GM18873 (cell line): Measurements from ENCODE around the gene TMEM150B.

ENCODE experiments used
- ATAC-seq: cut with Tn5 transposase; IDR thresholded peaks from one replicate; pipeline ENCODE4 v1.9.1; 2021; ENCODE audit warnings: mild to moderate bottlenecking, moderate library complexity, moderate number of reproducible peaks; ENCODE audit not compliant: unreplicated experiment, low FRiP score

The TMEM150B gene

DNA sequence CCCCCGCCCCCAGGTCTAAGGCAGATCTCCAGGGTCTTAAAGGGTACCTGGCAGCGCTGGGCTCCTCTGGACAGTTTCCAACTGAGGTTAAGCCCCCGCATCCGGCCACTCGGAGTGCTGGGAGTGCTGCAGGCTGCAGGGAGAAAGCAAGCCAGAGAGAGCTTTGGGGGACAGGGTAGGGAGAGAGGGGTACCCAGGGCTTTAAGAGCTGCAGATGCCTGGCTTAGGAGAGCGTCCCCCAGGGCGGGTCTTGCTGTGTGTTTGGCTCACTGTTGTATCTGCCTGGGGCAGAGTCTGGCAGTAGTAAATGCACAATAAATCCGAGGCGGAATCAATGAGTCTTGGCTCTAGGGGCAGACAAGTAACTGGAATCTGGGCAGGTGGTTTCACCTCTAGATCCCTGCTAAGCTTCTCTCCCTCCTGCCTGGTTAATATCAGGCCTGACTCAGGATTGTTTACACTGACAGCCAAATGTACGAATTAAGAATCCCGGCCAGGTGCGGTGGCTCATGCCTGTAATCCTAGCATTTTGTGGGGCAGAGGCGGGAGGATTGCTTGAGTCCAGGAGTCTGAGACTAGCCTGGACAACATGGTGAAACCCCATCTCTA lies 30.2 kb upstream of the TMEM150B start:
- ATAC-seq = no peak

DNA sequence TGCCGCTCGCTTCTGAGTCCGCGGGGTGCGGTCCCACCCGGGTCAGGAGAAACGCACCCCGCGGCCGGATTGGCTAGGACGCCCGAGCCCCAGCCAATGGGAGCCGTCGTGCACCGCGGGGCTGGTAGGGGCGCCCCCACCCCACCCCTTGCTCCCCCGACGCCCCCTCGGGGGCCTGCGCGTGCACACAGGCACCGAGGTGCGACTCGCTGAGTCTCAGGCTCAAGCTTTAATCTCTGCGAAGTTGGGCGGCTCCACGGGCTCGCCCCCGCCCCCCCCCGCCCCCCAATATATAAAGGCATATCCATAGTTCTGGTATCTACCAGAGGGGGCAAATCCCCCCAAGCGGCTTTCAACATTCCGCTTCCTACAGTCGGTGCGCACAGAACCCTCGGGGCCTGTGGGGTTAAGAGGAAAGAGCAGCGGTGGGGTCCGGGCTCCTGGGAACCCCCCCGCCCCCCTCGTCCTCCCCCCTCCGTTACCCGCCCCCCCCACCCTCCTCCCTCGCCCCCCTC lies 29.6 kb upstream of the TMEM150B start, which contains the start of gene COX6B2:
Gene COX6B2 (minus strand): TSS at position 22 of the 515 bp plus-strand sequence. CDS start 198 bp downstream, outside the sequence.
- ATAC-seq = no peak

DNA sequence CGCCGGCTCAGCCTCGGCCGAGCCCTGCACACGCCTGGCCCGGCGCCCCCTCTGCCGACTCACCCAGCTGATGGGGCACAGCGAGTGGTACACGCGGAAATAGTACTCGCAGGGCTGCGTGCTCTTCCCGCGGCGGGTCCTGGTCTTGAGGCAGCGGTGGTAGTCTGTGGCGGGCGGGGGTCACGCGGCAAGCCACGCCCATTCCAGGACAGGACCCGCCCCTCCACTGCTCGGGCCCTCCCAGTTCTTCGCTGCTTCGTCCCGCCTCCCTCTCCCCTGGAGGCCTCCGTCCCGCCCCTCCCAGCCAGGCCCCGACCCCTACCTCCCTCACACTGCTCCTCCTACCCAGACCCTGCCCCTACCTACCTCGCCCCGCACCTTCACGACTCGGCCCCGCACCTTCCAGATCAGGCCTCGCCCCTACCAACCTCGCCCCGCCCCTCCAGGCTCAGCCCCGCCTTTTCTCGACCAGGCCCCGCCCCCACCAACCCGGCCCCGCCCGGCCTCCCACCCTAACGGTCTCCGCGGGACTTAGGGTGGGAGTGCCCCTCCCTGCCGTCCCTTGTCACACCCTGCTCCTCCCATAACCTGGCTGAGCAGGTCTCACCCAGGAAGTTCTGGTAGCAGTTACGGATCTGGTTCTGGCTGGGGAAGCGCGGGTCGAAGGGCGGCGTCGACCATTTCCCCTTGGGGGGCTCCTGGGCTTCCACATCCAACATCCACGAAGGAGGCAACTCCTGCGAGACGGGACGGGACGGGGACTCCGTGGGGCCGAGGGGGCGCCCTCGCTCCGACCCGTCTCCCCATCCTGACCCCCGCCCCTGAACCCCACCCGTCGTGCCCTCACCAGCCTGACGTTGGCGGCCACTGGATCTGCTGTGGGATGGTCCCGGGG lies 28.9 kb upstream of the TMEM150B start:
- ATAC-seq = no peak

DNA sequence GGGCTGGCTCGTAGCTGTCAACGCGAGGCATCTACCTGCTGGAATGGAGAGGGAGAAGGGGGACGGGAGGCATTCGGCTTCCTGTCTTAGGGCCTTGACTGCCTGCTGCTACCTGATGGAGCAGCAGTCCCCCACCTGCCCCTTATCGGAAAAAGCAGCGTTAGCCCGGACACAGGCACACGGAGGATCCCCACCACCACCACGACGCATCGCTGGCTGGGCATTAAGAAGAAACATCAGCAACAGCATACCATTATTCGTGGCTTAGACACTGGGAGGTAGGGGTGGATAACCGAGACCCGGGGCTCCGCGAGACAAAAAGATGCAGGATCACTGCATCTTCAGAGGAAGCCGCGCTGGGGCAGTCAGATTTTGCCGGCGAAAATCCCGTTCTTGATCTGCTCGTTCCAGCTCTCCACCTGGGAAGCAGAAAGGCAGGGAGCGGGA lies 28.2 kb upstream of the TMEM150B start:
- ATAC-seq = no peak

DNA sequence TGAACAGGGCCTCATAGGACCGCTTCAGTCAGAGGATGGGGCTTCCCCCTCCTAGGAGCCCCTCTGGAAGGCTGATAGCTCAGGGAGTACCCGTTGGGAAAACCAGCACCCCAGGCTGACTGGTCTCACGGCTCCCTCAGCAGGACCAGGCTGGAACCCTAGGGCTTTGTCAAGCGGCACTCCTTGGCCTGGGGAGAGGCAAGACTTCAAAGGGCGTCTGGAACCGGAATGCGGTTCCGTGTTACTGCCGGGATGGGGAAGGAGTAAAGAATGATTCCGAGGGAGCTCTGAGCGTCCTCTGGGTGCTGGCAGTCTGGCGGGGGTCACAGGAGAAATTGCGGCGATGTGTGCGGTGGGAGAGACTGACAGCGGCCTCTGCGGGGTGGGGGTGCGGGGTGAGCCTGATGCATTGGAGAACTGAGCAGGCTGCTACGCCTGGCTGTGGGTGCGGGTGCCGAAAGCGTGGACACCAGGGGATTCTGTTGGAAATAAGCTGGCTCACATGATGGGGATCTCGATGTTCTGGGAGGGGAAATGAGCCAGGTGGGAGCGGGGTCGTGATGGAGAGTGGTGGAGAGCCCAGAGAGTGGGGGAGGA lies 27.5 kb upstream of the TMEM150B start:
- ATAC-seq = no peak

DNA sequence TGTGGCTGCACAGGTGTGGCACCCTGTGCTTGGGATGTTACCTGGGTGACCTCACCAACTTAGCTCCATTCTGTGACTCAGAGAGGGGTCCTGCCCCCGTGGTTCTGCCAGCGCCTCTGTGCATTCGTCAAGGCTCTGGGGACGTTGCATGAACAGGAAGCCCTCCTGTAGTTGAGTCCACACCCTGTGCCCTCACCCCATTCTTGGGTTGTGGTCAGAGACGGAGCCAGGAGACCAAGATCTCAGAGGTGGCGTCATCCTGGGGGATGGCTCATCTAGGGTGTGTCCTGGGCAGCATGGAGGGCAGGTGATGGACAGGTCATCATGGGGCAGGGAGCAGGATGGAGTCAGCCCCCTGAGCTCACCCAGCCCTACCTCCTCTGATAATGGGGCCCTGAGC lies 26.9 kb upstream of the TMEM150B start:
- no peak for ATAC-seq

DNA sequence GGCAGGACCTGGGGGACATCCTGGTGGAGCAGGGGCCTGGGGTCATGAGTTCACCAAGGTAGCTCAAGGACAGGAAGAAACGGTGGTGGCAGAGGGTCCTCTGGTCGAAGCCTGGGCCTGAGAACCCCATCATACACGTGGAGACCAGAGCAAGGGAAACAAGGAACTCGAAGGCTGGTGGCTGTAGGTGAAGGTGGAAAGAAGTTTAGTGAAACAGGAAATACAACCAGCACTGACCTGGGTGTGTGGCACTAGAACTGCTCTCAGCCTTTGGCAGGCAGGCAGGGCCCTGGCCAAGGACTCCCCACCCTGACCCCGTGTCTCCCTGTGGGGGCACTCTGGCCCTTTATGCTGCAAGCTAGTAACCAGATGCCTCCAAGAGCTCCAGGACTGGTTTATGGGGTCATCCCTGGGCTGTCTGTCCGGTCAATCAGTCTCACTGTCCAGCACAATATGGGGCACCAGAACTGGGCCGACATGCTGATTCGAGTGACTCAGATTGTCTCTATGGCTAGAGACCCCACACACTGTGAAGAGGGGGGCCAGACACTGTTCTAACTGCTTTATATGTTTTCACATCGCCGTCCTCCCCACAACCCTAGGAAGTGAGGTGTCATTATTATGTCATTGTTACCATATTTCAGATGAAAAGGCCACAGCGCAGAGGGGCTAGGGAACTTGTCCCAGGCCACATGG lies 25.6 kb upstream of the TMEM150B start:
- no peak for ATAC-seq

DNA sequence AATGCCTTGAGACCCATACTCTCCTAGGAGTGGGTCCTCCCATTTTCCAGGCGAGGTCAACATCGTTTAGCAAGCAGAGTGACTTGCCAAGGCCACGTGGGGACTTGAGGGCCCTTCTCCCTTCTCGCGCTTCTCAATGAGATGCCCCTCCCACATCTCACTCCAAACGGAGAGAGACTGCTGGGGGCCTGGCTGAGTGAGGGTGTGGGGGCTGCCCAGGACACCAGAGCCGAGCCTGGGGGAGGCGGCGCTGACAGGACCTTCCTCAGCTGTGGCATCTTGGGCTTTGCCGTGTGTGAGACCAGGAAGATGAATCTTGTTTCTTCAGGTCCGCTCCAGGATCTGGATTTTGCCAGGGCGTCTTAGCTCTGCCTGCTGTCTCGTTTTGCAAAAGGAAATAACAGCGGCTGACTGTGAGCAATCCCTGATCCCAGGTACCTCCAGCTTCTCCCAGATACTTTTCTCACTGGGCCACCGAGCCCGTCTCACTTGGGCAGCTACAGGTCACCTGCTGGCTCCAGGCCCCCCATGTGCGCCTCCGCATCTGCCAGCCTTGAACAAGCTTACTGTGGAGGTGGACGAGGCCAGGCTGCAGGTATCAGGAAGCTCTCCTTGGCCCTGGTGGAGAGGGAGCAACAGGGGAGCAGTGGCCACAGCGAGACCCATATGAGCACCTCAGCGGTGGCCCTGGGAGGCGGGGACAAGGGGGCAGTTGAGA lies 23.3 kb upstream of the TMEM150B start:
- ATAC-seq = no peak

DNA sequence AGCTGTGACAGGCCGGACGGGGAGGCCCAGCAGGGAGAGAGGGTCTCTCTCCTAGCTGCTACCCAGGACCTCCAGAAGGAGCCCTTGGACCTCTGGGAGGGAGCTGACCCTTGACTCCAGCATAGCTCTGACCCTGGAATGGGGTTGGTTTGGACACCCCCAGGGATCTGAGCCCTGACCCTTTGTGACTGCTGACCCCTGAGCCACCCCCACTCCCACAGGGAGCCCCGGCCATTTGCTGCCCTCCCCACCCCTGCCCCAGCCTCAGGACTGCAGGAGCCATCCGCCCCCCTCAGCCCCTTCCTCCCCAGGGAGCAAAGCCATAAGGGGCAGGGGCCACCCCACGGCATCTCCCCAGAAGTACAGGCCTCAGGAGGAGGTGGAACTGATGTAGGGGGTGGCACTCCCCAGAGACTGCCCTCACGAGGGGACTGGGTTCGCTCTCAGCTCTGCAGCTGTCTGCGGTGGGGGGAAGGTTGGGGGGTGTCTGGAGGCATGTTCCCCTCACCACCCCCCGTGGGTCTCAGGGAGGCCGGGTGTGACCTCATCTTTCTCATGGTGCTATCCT lies 22.4 kb upstream of the TMEM150B start:
- ATAC-seq = no peak

DNA sequence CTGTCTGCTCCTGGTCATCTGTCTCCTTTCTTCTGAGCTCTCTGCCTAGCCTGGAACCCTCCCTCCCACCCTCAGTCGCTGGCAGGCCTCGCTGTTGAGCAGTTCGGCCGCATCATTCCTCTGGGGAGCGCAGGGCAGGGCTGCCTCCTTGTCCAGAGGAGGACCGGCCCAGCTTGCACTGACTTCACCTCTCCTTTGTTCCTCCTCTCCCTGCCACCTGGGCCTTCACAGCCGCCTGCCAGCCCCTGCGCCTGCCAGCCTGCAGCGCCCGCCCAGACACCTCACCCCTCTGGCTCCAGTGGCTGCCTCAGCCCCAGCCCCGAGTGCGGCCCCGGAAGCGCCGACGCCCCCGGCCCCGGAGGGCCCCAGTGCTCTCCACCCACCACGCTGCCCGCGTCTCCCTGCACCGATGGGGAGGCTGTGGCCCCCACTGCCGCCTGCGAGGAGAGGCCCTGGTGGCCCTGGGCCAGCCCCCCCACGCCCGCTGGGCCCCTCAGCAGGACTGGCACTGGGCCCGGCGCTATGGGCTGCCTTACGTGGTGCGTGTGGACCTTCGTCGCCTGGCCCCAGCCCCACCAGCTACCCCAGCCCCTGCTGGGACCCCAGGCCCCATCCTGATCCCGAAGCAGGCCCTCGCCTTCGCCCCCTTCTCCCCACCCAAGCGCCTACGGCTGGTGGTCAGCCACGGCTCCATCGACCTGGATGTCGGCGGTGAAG lies 21.7 kb upstream of the TMEM150B start:
- no peak for ATAC-seq

DNA sequence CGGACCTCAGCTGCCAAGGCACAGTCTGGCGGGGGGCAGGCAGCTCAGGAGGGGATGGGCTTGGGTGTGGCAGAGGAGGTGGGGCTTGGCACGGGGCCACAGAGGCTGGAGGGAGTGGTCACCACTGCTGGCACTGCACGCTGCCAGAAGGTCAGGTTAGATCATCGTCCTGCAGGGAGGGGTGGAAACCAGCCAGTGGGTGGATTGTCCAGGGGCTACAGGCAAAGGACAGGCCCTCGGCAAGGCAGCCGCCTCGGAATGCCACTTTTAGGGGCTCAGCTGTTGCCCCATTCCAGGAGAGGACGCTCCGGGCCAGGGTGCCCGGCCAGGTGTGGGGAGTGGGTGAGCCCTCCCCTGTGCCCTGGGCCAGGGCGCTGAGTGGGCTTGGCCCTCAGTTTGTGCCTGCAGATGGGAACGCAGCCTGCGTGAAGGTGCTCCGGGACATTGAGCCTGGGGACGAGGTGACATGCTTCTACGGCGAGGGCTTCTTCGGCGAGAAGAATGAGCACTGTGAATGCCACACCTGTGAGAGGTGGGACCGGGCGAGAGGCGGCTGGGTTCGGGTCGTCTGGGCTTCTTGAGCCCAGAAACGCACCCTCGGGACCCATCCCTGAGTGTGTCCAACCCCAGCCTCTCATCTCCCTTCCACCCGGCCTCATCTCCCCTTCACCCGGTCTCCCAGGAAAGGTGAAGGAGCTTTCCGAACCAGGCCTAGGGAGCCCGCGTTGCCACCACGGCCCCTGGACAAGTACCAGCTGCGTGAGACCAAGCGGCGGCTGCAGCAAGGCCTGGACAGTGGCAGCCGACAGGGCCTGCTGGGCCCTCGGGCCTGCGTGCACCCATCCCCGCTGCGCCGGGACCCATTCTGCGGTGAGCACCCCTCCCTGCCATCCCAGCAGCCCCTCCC lies 20.9 kb upstream of the TMEM150B start:
- no peak for ATAC-seq

DNA sequence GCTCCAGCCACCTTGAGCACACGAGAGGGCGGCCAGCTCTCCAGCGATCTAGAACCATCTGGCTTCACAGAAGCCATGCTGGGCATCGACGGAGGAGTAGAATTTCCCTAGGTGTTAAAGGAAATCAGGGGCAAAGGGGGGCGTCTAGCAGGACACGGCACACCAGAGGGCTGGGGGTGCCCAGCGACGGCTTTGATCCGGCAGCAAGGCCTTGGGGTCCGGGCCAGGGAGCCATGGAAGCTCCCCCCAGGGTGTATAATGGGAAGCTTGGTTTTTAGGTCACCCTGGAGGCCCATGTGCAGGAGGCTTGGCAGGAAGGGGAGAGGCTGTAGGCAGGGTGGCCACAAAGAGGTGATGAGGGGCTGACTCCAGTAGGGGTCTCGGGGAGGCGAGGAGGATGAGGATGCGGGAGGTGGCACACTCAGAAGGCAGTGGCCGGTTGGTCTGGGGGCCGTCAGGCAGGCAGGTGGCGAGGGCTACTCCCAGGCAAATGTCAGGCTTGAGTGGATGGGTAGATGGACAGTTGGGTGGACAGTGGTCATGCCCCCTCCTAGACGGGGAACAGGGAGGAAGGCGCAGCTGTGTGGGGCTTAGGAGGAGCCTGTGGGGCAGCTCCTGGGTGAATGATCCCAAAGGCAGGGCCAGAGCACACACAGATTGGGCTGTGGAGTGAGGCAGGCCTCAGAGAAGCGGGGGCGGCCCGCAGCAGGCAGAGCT lies 20.1 kb upstream of the TMEM150B start:
- ATAC-seq = no peak

DNA sequence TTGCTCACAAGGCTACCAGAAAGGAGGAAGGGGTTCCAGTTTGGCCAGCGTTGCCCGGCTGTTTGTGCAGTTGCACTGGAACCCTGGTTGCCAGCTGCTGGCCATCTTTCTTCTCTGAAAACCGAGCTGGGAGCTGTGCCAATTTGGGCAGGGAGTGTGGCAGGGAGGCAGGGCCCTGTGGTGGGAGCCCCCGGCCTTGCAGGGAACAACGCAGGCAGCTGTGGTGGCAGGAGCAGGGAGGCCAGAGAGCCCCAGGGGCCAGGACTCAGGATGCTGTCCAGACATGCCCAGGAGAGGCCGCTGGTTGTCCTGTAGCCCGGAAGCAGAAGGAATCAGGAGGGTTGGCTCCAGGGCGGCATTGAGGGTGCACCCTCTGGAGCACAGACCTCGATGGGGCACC lies 19.3 kb upstream of the TMEM150B start:
- no peak for ATAC-seq

DNA sequence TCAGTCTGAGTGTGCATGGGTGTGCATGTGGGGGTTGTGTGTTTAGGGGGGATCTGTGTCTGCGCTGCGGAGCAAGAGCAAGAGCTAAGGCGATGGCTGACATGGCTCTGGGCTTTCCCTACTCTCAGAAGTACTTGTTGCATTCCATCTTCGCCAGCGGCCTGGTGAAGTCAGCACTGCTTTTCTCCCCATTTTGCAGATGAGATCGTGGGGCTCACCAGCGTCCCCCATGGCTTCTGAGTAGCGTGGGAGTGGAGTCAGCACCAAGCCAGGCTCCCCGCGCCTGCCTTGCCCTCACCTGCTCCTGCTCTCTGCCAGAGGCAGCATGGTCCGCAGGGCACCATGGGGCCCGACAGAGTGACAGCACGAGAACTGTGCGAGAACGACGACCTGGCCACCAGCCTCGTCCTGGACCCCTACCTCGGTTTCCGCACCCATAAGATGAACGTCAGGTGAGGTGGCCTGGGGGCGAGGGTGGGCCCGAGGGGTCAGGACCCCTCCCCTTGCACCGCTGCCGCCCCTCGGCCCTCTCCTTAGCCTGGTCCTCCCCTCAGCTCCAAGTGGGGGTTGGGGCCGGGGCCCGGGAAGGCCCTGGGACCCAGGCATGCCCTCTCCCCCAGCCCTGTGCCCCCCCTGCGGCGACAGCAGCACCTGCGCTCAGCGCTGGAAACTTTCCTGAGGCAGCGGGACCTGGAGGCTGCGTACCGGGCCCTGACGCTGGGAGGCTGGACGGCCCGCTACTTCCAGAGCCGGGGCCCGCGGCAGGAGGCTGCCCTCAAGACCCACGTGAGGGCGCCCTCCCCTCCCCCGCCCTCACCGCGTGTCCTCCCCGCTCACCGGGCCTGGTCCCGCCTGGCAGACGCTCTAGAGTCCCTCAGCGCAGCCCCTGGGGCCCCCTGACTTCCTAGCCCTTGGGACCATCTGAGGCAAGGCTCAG lies 16.7 kb upstream of the TMEM150B start:
- ATAC-seq = no peak

DNA sequence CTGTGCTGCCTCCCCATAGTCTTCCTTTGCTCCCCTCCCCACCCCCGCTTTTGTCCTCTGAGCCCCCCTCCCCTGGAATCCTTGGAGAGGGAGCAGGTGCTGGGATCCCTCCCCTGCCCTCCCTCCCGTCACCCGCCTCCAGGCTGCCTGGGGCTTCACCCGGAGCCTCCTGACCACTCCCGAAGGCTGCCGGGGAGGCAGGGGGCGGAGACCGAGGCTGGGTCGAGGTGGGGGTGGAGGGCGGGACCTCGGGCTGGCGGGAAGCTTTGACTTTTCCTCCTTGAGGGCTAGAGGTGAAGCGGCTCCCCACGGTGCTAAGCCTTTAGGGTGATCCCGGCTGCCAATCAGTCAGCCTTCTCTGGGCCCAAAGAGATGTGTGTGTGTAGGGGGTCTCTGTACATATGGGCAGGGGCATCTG lies 16.0 kb upstream of the TMEM150B start:
- ATAC-seq = no peak

DNA sequence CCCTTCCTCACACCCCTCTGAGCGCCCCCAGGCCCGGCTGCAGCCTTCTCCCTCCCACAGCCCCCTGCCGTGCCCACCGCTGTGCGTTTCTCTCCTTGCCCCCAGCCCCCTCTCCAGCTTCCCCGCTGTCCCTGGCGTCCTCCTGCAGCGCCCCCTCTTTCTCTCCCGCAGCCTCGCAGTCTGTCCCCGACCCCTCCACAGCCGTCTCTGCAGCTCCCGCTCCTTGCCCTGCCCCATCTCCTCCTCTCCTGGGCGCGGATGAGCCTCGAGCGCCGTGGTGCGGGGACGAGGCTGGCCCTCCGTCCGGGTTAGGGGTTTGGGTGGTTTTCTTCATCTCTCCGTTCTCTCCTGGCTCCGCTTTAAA lies 15.6 kb upstream of the TMEM150B start:
- ATAC-seq = no peak
